LNCaP clone FGC (cell line): ENCODE data around the gene ITGA11.

Experiments used
- DNase-seq: peaks from one replicate; pipeline ENCODE4 v3.0.0-alpha.2; 2011; ENCODE audit warnings: low read depth
- H3K4me3 ChIP-seq: 2 replicates; pipeline ENCODE4 v1.5.1; 2011; ENCODE audit warnings: mild to moderate bottlenecking, low read depth, low read length, control low read depth
- TF ChIP-seq, protein P1 (sequence below): IDR thresholded peaks from 2 replicates; pipeline ENCODE4 v1.5.1; 2012; ENCODE audit warnings: mild to moderate bottlenecking; ENCODE audit not compliant: control insufficient read depth, insufficient read depth; ENCODE audit errors: extremely low read depth

Gene ITGA11

DNA sequence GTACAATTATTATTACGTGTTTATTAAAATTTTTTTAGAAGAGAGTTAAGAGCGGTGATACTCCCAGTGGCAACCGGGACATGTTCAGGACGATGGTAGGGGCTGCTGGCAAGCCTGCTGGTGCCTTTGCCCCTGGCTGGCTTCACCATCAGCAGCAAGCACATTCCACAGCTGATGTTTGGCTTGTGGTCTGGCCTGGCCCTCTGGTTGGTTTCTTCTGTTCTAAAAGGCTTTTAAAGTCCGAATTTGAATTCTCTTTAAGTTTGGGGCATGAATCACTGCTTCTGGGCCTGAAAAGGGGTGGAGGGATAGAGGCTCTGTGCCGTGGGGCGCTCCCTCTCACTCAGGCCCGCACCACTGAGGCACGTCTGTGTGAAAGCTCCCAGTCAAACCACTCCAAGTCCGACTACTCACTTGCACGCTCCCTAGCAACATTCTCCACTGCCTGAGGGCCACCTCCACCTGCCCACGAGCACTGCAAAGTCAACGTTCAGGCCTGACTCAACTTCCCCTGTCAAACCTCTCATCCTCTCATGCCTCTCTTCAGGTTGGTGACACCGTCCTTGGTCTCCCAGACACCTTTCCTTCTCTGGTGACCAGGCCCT lies 10.1 kb downstream of the ITGA11 start:
- no peak overlapping the region for H3K4me3 ChIP-seq
- no peak for DNase-seq
- TF ChIP-seq, protein P1, sequence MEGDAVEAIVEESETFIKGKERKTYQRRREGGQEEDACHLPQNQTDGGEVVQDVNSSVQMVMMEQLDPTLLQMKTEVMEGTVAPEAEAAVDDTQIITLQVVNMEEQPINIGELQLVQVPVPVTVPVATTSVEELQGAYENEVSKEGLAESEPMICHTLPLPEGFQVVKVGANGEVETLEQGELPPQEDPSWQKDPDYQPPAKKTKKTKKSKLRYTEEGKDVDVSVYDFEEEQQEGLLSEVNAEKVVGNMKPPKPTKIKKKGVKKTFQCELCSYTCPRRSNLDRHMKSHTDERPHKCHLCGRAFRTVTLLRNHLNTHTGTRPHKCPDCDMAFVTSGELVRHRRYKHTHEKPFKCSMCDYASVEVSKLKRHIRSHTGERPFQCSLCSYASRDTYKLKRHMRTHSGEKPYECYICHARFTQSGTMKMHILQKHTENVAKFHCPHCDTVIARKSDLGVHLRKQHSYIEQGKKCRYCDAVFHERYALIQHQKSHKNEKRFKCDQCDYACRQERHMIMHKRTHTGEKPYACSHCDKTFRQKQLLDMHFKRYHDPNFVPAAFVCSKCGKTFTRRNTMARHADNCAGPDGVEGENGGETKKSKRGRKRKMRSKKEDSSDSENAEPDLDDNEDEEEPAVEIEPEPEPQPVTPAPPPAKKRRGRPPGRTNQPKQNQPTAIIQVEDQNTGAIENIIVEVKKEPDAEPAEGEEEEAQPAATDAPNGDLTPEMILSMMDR = no peak

DNA sequence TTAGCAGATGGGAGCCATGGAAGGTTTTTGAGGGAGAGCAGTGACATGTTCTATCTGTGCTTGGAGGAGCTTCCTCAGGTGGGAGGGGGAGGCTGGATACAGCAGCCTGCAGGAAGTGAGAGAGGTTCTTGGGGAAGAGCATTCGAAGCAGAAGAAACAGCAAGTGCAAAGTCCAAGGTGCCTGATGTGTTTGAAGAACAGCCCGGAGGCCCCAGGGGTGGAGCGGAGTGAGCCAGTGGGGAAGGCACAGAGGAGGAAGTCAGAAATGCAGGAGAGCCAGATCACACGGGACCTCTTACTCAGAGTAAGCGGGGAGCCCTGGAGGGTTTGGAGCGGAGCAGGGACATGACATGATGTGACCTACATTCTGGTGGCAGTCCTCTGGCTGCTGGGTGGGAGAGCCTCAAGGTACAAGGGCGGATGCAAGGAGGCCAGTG lies 10.8 kb downstream of the ITGA11 start:
- TF ChIP-seq, protein P1 = no peak
- no peak for DNase-seq
- H3K4me3 ChIP-seq = no peak overlapping the region

DNA sequence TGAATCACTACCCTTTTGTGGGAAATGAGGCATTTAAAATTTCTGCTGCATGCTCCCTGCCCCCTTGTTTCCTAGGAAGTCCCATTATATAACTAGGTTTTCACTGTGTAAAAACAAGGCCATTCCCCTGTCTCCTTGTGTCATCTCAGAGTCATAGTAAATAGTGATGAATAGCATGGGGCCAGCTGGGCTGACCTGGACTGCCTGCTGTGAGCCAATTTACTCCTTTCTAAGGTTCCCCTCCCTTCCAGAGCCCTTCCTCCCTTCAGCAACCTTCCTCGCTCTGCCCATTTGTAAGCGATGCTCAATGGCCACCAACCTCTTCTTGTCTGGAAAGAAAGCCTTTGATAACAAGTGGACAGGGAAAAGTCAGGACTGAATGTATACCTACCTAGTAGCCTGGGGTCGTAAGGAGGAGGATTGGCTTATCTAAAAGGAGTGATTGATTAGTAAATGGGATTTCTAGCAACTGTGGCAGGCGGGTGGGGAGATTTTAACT lies 11.7 kb downstream of the ITGA11 start:
- no peak for DNase-seq
- no peak overlapping the region for H3K4me3 ChIP-seq
- TF ChIP-seq, protein P1 = no peak

DNA sequence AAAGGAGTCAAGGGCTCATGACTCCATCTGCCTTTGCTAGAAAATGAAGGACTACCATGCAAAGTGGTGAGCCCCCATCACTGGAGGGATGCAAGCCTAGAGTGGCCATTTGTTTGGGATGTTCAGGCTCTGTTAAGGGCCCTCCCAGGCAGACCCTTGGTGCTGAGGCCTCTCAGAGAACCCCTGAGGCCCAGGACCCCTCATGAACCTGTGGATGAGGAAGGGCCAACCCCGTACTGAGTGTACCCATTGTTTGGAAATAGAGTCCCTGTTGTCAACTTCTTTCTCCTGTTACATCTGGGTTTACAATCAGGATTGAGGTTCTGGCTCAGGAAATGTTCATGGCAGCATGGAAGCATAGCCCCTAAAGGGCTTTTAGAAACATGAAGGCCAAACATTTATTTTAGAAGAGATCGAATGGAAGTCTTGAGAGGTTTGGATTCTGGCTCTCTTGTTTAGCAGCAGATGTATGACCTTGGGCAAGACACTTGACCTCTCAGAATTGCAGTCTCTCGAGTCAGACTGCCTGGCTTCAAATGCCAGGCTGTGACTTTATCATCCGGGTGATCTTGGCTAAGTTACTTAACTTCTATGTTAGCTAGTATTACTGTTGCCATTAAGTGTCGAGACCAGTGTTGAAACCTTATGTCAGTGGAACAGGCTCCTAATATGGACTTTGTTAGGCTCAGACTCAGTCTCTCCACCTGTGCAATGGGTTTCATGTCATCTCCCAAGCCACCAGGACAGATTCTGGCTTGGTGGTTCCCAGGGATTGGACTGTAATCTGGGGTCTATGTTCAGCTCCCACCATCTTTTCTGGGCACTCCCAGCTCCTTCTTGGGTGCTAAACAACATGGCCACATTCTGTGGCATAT lies 12.4 kb downstream of the ITGA11 start:
- no peak overlapping the region for H3K4me3 ChIP-seq
- DNase-seq = no peak
- TF ChIP-seq, protein P1 = no peak

DNA sequence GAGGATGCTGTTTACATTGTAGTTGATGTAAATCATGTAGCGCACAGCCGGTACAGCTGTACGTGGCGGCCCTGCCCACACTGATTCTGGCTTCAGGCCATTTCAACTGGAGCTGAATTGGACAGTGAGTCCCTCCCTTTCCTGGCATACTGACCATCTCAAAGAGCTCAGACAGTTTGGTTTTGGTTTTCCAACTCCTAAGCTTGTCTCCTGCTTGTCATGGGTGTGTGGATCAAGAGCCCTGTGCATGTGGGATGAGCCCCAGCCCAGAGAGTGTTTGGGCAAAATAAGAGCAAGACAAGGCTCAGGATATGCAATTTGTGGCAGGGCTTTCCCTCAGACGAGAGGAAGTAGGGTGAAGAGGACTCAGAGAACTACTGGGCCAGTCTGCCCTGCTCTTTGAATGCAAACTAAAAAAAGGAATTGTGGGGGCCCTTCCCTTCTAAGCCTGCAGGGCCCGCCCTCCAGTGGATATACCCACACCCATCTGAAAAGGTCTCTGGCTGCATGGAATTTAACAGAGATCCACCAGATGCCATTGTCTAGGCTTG lies 13.3 kb downstream of the ITGA11 start:
- peak; percentile 69 for DNase-seq
- TF ChIP-seq, protein P1 = no peak
- no peak overlapping the region for H3K4me3 ChIP-seq

DNA sequence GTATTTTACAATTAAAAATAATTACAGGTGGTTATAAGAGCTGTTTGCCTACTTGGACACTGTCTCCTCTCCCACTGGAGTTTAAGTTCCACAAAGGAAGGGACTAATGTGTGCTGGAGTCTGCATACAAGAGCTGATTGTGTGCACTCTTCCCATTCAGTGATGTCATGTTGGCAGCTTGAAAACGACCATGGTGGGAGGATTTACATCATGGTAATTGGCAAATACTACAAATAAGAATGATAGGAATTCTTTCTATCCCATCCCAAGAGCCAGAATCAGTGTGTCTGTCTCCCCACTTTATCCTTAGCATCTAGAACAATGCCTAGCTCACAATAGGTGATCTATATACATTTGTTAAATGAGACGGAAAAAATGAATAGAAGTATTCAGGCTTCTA lies 14.1 kb downstream of the ITGA11 start:
- H3K4me3 ChIP-seq = no peak overlapping the region
- TF ChIP-seq, protein P1 = no peak
- DNase-seq = no peak
